Measurements from ENCODE around the gene PARVB. TPM values are rescaled to one million over a fixed set of nuclear protein-coding genes. Genes with fewer than 3 reads are reported as not detected.

Gene PARVB
- total RNA-seq, 1 experiment from 2014 or later: 85.3 TPM

DNA sequence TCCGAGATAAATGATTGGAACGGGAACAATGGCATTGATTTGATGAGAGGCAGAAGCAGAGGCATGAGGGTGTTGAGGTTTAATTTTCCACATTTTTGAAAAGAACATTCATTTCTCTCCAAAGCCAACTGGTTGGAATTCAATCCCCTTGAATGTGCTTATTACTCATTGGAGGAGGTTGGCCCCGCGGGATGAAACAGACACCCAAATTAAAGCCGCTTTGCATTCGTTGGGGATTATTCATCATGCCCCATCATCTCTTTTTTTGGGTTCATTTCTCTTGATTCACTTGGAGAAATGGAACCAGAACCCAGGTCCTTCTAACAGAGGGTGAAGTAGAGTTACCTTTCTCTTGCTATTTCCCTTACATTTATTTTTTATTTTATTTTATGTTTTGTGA lies 109.1 kb downstream of the PARVB start:
- Histone ChIP-seq H3K9me2 (replicated peaks; ENCODE audit: low read length) (no peaks in the 10 kb centered on the region), H4K20me1 (ENCODE audit: low read length) (no peaks in the 10 kb centered on the region), H3K4me3 (ENCODE audit: low read length) (no peak overlapping the region), H3K4me1 (ENCODE audit: insufficient read depth, low read length) (no peaks in the 10 kb centered on the region), H3K36me3 (ENCODE audit: low read depth, low read length) (peaks cover 23% of the 10 kb centered on the region), H3K27me3 (ENCODE audit: low read length) (no peaks in the 10 kb centered on the region), H3K27ac (ENCODE audit: low read length) (no peak overlapping the region), H3K9ac (ENCODE audit: low read length) (no peak overlapping the region), H3K4me2 (ENCODE audit: low read length) (no peak overlapping the region), H2AFZ (ENCODE audit: low read length) (no peak overlapping the region), H3K79me2 (ENCODE audit: low read length) (no peaks in the 10 kb centered on the region), H3K9me3 (ENCODE audit: low read length) (no peaks in the 10 kb centered on the region), H3F3A (ENCODE audit: low read length, unreplicated experiment) (no peaks in the 10 kb centered on the region)
- intact Hi-C loops (cut with micrococcal nuclease): no loop called here
- ATAC-seq (no peak), DNase-seq (no peak)
- no TSS peak for BruUV-seq (replicated peaks)
- CTCF ChIA-PET: no interaction called here
- TF ChIP-seq EZH2 (IDR thresholded peaks at IDR 0.05; ENCODE audit: low read length, unreplicated experiment) (no peak), EZH2phosphoT487 (IDR thresholded peaks at IDR 0.05; ENCODE audit: borderline replicate concordance, low read length) (no peak)
- TF ChIP-seq, protein P1, sequence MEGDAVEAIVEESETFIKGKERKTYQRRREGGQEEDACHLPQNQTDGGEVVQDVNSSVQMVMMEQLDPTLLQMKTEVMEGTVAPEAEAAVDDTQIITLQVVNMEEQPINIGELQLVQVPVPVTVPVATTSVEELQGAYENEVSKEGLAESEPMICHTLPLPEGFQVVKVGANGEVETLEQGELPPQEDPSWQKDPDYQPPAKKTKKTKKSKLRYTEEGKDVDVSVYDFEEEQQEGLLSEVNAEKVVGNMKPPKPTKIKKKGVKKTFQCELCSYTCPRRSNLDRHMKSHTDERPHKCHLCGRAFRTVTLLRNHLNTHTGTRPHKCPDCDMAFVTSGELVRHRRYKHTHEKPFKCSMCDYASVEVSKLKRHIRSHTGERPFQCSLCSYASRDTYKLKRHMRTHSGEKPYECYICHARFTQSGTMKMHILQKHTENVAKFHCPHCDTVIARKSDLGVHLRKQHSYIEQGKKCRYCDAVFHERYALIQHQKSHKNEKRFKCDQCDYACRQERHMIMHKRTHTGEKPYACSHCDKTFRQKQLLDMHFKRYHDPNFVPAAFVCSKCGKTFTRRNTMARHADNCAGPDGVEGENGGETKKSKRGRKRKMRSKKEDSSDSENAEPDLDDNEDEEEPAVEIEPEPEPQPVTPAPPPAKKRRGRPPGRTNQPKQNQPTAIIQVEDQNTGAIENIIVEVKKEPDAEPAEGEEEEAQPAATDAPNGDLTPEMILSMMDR (conservative IDR thresholded peaks at IDR 0.05; ENCODE audit: low read depth, low read length): no peak
- POLR2A ChIA-PET (ENCODE audit: unreplicated experiment): no interaction called here

DNA sequence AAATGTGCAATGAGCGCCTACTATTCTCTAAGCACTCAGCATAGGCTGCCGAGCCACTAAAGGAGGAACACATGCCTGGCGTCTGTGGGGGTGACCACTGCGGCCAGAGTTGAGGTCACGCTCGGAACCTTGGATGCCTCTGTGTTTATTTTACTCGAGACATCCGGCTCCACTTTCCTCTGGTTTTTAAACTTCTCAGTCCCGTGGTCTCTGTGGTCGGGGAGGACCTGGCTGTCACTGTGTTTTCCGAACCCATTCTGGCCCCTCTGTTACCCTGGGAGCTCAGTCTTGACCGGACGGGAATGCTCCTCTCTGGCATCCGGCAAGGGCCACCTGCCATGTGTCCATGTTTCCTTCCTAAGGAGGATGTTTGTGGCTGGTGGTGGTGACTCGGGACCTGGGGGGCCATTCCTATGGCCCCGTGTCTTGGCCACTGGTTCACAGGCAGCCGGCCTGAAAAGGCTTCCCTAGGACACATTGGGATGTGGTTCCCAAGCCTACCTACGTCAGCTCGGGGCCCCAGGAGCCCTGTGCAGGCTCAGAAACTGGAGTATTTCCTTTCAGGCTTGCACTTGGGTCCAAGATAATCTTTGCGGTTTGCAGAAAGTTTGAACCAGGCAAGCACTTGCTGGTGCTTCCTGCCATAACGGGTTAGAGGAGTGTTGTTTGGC lies 109.9 kb downstream of the PARVB start:
- DNase-seq (no peak), ATAC-seq (no peak)
- no TSS peak for BruUV-seq (replicated peaks)
- no peaks in the 10 kb centered on the region for H4K20me1 ChIP-seq (ENCODE audit: low read length)
- ChIA-PET CTCF (no interaction called here), POLR2A (ENCODE audit: unreplicated experiment) (no interaction called here)
- no peaks in the 10 kb centered on the region for H3F3A ChIP-seq (ENCODE audit: low read length, unreplicated experiment)
- no peak for TF ChIP-seq EZH2 (IDR thresholded peaks at IDR 0.05; ENCODE audit: low read length, unreplicated experiment)
- TF ChIP-seq, protein P1 (conservative IDR thresholded peaks at IDR 0.05; ENCODE audit: low read depth, low read length): no peak
- no peak for TF ChIP-seq EZH2phosphoT487 (IDR thresholded peaks at IDR 0.05; ENCODE audit: borderline replicate concordance, low read length)
- no peak overlapping the region for H3K27ac ChIP-seq (ENCODE audit: low read length)
- no peaks in the 10 kb centered on the region for H3K9me3 ChIP-seq (ENCODE audit: low read length)
- H3K4me2 ChIP-seq (ENCODE audit: low read length): no peak overlapping the region
- no peaks in the 10 kb centered on the region for H3K79me2 ChIP-seq (ENCODE audit: low read length)
- H3K9ac ChIP-seq (ENCODE audit: low read length): no peak overlapping the region
- no peaks in the 10 kb centered on the region for H3K4me1 ChIP-seq (ENCODE audit: insufficient read depth, low read length)
- H3K9me2 ChIP-seq (replicated peaks; ENCODE audit: low read length): no peaks in the 10 kb centered on the region
- no peak overlapping the region for H3K4me3 ChIP-seq (ENCODE audit: low read length)
- no peak overlapping the region for H2AFZ ChIP-seq (ENCODE audit: low read length)
- intact Hi-C loops (cut with micrococcal nuclease): no loop called here
- H3K36me3 ChIP-seq (ENCODE audit: low read depth, low read length): peaks cover 23% of the 10 kb centered on the region
- H3K27me3 ChIP-seq (ENCODE audit: low read length): no peaks in the 10 kb centered on the region

DNA sequence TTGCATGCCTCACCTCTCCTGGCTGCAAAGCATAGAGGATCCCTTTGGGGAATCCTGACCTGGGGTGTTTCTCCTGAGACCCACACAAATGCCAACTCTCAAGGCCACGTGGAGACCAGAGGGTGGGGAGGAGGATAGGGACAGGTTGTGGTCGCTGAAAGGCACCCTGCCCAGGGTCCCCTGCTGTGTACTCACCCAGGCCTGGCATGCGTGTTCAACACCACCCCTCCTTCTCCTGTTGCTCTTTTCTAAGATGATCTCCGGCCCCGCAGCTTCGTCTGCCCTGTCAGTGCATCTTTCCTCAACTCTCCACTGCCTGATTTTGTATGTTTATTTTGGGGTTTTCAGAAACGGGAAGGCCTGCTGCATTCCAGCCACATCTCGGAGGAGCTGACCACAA lies 112.0 kb downstream of the PARVB start:
- POLR2A ChIA-PET (ENCODE audit: unreplicated experiment): no interaction called here
- Histone ChIP-seq H3K9me2 (replicated peaks; ENCODE audit: low read length) (no peaks in the 10 kb centered on the region), H3F3A (ENCODE audit: low read length, unreplicated experiment) (no peaks in the 10 kb centered on the region), H3K4me3 (ENCODE audit: low read length) (no peak overlapping the region), H3K27me3 (ENCODE audit: low read length) (no peaks in the 10 kb centered on the region), H3K79me2 (ENCODE audit: low read length) (no peaks in the 10 kb centered on the region), H3K4me2 (ENCODE audit: low read length) (no peak overlapping the region), H3K4me1 (ENCODE audit: insufficient read depth, low read length) (no peaks in the 10 kb centered on the region), H3K9ac (ENCODE audit: low read length) (no peak overlapping the region), H2AFZ (ENCODE audit: low read length) (no peak overlapping the region), H4K20me1 (ENCODE audit: low read length) (no peaks in the 10 kb centered on the region), H3K27ac (ENCODE audit: low read length) (no peak overlapping the region), H3K36me3 (ENCODE audit: low read depth, low read length) (peaks cover 23% of the 10 kb centered on the region), H3K9me3 (ENCODE audit: low read length) (no peaks in the 10 kb centered on the region)
- intact Hi-C loops (cut with micrococcal nuclease): no loop called here
- TF ChIP-seq EZH2phosphoT487 (IDR thresholded peaks at IDR 0.05; ENCODE audit: borderline replicate concordance, low read length): no peak
- TF ChIP-seq EZH2 (IDR thresholded peaks at IDR 0.05; ENCODE audit: low read length, unreplicated experiment): no peak
- TF ChIP-seq, protein P1 (conservative IDR thresholded peaks at IDR 0.05; ENCODE audit: low read depth, low read length): no peak
- ATAC-seq: no peak
- CTCF ChIA-PET: no interaction called here
- no peak for DNase-seq
- no TSS peak for BruUV-seq (replicated peaks)

Data from PC-3 (cell line).